Astrocyte (in vitro differentiated cells and primary cell): ENCODE data around the gene MYOCD. TPM values are rescaled to one million over a fixed set of nuclear protein-coding genes. Genes with fewer than 3 reads are reported as not detected.

Source experiments
- DNase-seq: peaks from one replicate; pipeline ENCODE4 v3.0.0-alpha.2; 2010; ENCODE audit warnings: low read depth
- FAIRE-seq: peaks from 2 replicates; lab custom pipeline; 2011; peaks lifted over from hg19 to GRCh38; lab: Jason Lieb, UNC
- H2AFZ ChIP-seq: 2 replicates; pipeline ENCODE4 v1.6.0; 2012; ENCODE audit warnings: low read depth, low read length, inconsistent platforms
- H3K27ac ChIP-seq: 2 replicates; pipeline ENCODE4 v1.5.1; 2011; ENCODE audit warnings: low read depth, low read length, inconsistent platforms
- H3K27me3 ChIP-seq: 2 replicates; pipeline ENCODE4 v1.6.0; 2011; ENCODE audit warnings: low read length, inconsistent platforms; ENCODE audit not compliant: insufficient read depth
- H3K36me3 ChIP-seq: 2 replicates; pipeline ENCODE4 v1.5.1; 2011; ENCODE audit warnings: low read length, inconsistent platforms; ENCODE audit not compliant: insufficient read depth
- H3K4me1 ChIP-seq: 2 replicates; pipeline ENCODE4 v1.5.1; 2011; ENCODE audit warnings: low read length, inconsistent platforms; ENCODE audit not compliant: insufficient read depth
- H3K4me2 ChIP-seq: 2 replicates; pipeline ENCODE4 v1.6.0; 2012; ENCODE audit warnings: low read length, inconsistent platforms
- H3K4me3 ChIP-seq: 2 replicates; pipeline ENCODE4 v1.5.1; 2011; ENCODE audit warnings: low read depth, mild to moderate bottlenecking, low read length, inconsistent platforms; ENCODE audit not compliant: insufficient read depth
- H3K79me2 ChIP-seq: 2 replicates; pipeline ENCODE4 v1.6.0; 2012; ENCODE audit warnings: mild to moderate bottlenecking, low read length, inconsistent platforms; ENCODE audit not compliant: insufficient read depth
- H3K9ac ChIP-seq: 2 replicates; pipeline ENCODE4 v1.6.0; 2012; ENCODE audit warnings: mild to moderate bottlenecking, low read length, inconsistent platforms
- H3K9me3 ChIP-seq: 2 replicates; pipeline ENCODE4 v1.5.1; 2012; ENCODE audit warnings: low read depth, mild to moderate bottlenecking, low read length, inconsistent platforms; ENCODE audit not compliant: insufficient read depth
- H4K20me1 ChIP-seq: 2 replicates; pipeline ENCODE4 v1.6.0; 2012; ENCODE audit warnings: low read length, inconsistent platforms; ENCODE audit not compliant: insufficient read depth
- H3K27ac Mint-ChIP-seq: one replicate; pipeline ENCODE4 v1.8.0; 2021; ENCODE audit warnings: mild to moderate bottlenecking, mixed read lengths; ENCODE audit not compliant: unreplicated experiment
- H3K27me3 Mint-ChIP-seq: one replicate; pipeline ENCODE4 v1.8.0; 2021; ENCODE audit warnings: low read depth, mixed read lengths; ENCODE audit not compliant: unreplicated experiment
- H3K36me3 Mint-ChIP-seq: one replicate; pipeline ENCODE4 v1.8.0; 2021; ENCODE audit warnings: low read depth, mixed read lengths; ENCODE audit not compliant: unreplicated experiment
- H3K4me1 Mint-ChIP-seq: one replicate; pipeline ENCODE4 v1.8.0; 2021; ENCODE audit warnings: low read depth, mixed read lengths; ENCODE audit not compliant: unreplicated experiment
- H3K4me3 Mint-ChIP-seq: one replicate; pipeline ENCODE4 v1.8.0; 2021; ENCODE audit warnings: mild to moderate bottlenecking, moderate library complexity, mixed read lengths; ENCODE audit not compliant: unreplicated experiment
- H3K9me3 Mint-ChIP-seq: one replicate; pipeline ENCODE4 v1.8.0; 2021; ENCODE audit warnings: mild to moderate bottlenecking, mixed read lengths; ENCODE audit not compliant: unreplicated experiment
- EZH2 ChIP-seq: IDR thresholded peaks from 2 replicates; pipeline ENCODE4 v1.6.1; 2012; ENCODE audit warnings: mild to moderate bottlenecking, low read length, inconsistent platforms; ENCODE audit not compliant: insufficient read depth
- total RNA-seq: library from RNA; stranded (reverse); gene quantifications from 2 replicates; pipeline ENCODE4 v1.2.1, GENCODE V29; 2021
- TF ChIP-seq, protein P1 (sequence below): IDR thresholded peaks from 2 replicates; pipeline ENCODE4 v1.5.1; 2011; ENCODE audit warnings: low read depth, mild to moderate bottlenecking, inconsistent platforms, low read length, moderate library complexity; ENCODE audit not compliant: insufficient read depth

MYOCD gene
- total RNA-seq, 1 donor from 2014 or later = 2.8 TPM

- H4K20me1 ChIP-seq = no peaks in the 10 kb centered on the region
- TF ChIP-seq EZH2 = no peak
- TF ChIP-seq, protein P1, sequence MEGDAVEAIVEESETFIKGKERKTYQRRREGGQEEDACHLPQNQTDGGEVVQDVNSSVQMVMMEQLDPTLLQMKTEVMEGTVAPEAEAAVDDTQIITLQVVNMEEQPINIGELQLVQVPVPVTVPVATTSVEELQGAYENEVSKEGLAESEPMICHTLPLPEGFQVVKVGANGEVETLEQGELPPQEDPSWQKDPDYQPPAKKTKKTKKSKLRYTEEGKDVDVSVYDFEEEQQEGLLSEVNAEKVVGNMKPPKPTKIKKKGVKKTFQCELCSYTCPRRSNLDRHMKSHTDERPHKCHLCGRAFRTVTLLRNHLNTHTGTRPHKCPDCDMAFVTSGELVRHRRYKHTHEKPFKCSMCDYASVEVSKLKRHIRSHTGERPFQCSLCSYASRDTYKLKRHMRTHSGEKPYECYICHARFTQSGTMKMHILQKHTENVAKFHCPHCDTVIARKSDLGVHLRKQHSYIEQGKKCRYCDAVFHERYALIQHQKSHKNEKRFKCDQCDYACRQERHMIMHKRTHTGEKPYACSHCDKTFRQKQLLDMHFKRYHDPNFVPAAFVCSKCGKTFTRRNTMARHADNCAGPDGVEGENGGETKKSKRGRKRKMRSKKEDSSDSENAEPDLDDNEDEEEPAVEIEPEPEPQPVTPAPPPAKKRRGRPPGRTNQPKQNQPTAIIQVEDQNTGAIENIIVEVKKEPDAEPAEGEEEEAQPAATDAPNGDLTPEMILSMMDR = no peak
- H3K79me2 ChIP-seq = no peaks in the 10 kb centered on the region
- DNase-seq = no peak
- Mint-ChIP-seq H3K4me1 (no peaks in the 10 kb centered on the region), H3K27me3 (peaks cover 9% of the 10 kb centered on the region), H3K9me3 (no peaks in the 10 kb centered on the region), H3K27ac (no peak overlapping the region), H3K36me3 (no peaks in the 10 kb centered on the region), H3K4me3 (no peak overlapping the region)
- no peaks in the 10 kb centered on the region for H3K4me1 ChIP-seq
- no peak overlapping the region for H3K4me3 ChIP-seq
- no peaks in the 10 kb centered on the region for H3K36me3 ChIP-seq
- no peak overlapping the region for H2AFZ ChIP-seq
- peaks cover 3% of the 10 kb centered on the region for H3K27me3 ChIP-seq
- FAIRE-seq = no peak
- H3K4me2 ChIP-seq = no peak overlapping the region
- no peak overlapping the region for H3K9ac ChIP-seq
- no peaks in the 10 kb centered on the region for H3K9me3 ChIP-seq
- H3K27ac ChIP-seq = no peak overlapping the region
Observed at GRCh38 chr17:12773153-12773552, 107.5 kb downstream of the MYOCD start.

DNA sequence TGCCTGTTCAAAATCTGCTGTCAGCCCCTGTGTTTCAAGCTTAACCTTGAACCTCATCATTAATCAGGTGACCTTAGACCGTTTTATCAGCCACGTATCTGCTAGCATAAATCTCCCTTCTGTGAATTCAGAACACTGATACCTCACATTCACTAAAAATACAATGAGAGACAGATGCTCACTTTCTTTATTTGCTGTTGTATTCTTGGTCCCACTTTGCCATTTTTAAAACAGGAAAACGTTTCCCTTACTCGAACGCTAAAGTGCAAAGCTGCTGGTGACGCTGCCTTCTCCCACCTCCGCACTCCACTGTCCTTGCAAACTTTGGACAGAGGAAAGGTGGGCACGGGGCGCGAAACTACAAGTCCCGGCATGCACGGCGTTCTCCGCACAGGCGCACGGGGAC lies 123.4 kb downstream of the MYOCD start:
- peak overlapping the region; percentile 87 for H2AFZ ChIP-seq
- no peaks in the 10 kb centered on the region for H3K79me2 ChIP-seq
- H3K9me3 Mint-ChIP-seq = no peaks in the 10 kb centered on the region
- H3K36me3 ChIP-seq = no peaks in the 10 kb centered on the region
- H3K27ac Mint-ChIP-seq = no peak overlapping the region
- H3K4me3 ChIP-seq = peak overlapping the region; percentile 68
- TF ChIP-seq, protein P1 = no peak
- no peak for TF ChIP-seq EZH2
- H4K20me1 ChIP-seq = no peaks in the 10 kb centered on the region
- peak overlapping the region; percentile 76 for H3K4me3 Mint-ChIP-seq
- H3K27me3 ChIP-seq = peaks cover 13% of the 10 kb centered on the region
- no peak for DNase-seq
- no peak overlapping the region for H3K27ac ChIP-seq
- no peaks in the 10 kb centered on the region for H3K4me1 Mint-ChIP-seq
- H3K27me3 Mint-ChIP-seq = peaks cover 31% of the 10 kb centered on the region
- peak; percentile 13 for FAIRE-seq
- peak overlapping the region; percentile 88 for H3K4me2 ChIP-seq
- no peaks in the 10 kb centered on the region for H3K36me3 Mint-ChIP-seq
- peaks cover 5% of the 10 kb centered on the region for H3K4me1 ChIP-seq
- H3K9ac ChIP-seq = peak overlapping the region; percentile 57
- H3K9me3 ChIP-seq = no peaks in the 10 kb centered on the region

DNA sequence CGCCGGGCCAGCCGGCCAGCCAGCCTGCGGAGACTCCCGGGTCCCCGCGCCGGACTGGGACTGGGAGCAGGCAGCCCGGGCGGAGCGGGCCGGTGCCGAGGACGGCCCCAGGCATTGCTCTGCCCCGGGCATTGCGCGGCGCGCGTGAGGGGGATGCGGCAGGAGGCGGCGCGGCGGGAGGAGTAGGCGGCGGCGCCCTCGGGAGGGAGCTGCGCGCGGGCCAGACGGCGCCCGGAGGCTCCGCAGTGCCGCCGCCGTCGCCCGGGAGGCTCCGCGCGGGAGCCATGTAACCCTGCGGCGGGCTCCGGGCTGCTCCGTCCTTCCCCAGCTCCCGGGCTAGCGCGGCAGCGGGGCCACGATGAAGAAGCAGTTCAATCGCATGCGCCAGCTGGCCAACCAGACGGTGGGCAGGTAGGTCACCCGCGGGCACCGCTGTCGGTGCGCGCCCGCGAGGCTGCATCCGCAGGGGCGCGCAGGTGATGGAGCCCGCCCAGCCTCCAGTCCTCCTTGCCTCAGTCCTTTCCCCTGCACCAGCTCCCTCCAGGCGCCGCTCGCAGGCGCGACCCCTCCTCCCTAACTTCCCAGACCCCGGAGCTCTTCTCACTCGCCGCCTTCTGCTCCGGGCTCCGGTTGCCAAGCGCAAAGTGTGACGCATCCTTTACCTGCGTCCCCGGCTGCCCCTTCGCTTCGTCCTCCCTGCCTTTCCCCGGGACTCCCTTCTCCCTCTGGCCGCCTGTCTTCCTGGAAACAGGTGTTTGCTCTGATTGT lies 124.0 kb downstream of the MYOCD start, which contains the start of gene ARHGAP44:
ARHGAP44 (plus strand) TSS at position 18 of the 768 bp plus-strand sequence; CDS start at position 359, 341 bp downstream.
- peaks cover 5% of the 10 kb centered on the region for H3K4me1 ChIP-seq
- H4K20me1 ChIP-seq = no peaks in the 10 kb centered on the region
- H3K27ac ChIP-seq = no peak within 1 kb of the TSS
- peak within 1 kb of the TSS; percentile 57 for H3K9ac ChIP-seq
- peak within 1 kb of the TSS; percentile 87 for H2AFZ ChIP-seq
- TF ChIP-seq, protein P1 = no peak
- no peak for TF ChIP-seq EZH2
- no peak within 1 kb of the TSS for H3K27ac Mint-ChIP-seq
- no peaks in the 10 kb centered on the region for H3K36me3 Mint-ChIP-seq
- H3K9me3 Mint-ChIP-seq = no peaks in the 10 kb centered on the region
- H3K27me3 ChIP-seq = peaks cover 13% of the 10 kb centered on the region
- H3K9me3 ChIP-seq = no peaks in the 10 kb centered on the region
- no peaks in the 10 kb centered on the region for H3K79me2 ChIP-seq
- no peak for FAIRE-seq
- H3K4me3 ChIP-seq = peak within 1 kb of the TSS; percentile 68
- DNase-seq = peak; percentile 51
- H3K36me3 ChIP-seq = no peaks in the 10 kb centered on the region
- H3K27me3 Mint-ChIP-seq = peaks cover 31% of the 10 kb centered on the region
- H3K4me3 Mint-ChIP-seq = peak within 1 kb of the TSS; percentile 88
- H3K4me1 Mint-ChIP-seq = no peaks in the 10 kb centered on the region
- H3K4me2 ChIP-seq = peak within 1 kb of the TSS; percentile 88
